GM12872 (cell line): ENCODE measurements around the gene PTPRC.

ENCODE experiments used
- TF ChIP-seq, protein P1 (sequence below): IDR thresholded peaks from 3 replicates; pipeline ENCODE4 v1.5.1; 2011; ENCODE audit warnings: low read depth, mild to moderate bottlenecking, low read length, moderate library complexity; ENCODE audit not compliant: insufficient read depth

The PTPRC gene

DNA sequence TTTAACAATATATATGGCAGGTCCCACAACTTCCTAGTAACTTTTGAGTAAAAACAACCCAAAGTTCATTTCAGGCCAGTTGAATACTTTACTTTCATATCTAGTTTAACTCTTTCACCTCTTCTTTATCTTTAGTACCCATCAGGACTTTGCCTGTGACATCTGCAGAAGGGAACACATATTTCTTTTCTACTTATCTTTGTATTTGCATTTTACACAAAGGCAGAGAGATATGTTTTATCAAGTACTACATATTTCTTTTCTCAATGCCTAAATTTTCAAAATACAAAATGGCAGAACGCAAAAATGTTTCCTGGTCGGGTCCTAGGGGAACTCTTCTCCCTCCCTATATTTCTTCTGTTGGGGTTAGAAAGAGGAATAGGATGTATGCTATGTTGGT, 6.8 kb upstream of the PTPRC start:
- TF ChIP-seq, protein P1, sequence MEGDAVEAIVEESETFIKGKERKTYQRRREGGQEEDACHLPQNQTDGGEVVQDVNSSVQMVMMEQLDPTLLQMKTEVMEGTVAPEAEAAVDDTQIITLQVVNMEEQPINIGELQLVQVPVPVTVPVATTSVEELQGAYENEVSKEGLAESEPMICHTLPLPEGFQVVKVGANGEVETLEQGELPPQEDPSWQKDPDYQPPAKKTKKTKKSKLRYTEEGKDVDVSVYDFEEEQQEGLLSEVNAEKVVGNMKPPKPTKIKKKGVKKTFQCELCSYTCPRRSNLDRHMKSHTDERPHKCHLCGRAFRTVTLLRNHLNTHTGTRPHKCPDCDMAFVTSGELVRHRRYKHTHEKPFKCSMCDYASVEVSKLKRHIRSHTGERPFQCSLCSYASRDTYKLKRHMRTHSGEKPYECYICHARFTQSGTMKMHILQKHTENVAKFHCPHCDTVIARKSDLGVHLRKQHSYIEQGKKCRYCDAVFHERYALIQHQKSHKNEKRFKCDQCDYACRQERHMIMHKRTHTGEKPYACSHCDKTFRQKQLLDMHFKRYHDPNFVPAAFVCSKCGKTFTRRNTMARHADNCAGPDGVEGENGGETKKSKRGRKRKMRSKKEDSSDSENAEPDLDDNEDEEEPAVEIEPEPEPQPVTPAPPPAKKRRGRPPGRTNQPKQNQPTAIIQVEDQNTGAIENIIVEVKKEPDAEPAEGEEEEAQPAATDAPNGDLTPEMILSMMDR = no peak

DNA sequence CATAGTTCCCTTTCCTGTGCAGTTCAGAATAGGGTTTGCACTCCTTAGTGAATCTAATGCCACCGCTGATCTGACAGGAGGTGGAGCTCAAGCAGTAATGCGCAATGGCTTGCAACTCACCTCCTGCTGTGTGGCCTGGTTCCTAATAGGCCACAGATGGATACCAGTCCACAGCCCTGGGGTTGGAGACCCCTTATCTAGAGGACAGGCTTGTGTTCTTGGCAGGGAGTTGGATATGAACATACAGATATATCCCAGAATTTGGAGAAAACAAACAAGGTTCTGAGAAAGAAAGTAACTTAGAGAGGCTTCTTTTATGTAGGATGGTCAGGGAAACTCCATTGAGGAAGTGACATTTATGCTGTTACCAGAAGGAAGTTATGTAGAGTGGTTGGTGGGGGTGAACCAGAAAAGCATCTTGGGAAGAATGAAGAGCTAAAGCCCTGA, 5.1 kb upstream of the PTPRC start:
- TF ChIP-seq, protein P1 = no peak

DNA sequence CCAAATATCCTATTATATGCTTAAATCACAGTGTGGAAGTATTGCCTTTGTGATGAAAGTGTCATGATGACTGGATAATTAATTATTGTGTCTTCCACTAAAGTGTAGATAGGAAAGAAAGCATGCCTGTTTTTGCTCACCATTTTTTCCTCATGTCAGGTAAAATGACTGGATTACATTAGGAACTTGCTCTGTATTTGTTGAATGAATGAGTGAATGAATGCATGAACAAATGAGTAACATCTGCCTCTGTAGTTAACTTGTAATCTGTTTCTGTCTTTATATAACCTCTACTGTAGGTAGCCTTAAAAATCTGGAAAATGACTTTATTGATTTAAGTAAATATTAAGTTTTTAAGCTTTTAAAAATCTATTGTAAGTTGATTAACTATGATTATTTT, 2.9 kb upstream of the PTPRC start:
- TF ChIP-seq, protein P1 = no peak

DNA sequence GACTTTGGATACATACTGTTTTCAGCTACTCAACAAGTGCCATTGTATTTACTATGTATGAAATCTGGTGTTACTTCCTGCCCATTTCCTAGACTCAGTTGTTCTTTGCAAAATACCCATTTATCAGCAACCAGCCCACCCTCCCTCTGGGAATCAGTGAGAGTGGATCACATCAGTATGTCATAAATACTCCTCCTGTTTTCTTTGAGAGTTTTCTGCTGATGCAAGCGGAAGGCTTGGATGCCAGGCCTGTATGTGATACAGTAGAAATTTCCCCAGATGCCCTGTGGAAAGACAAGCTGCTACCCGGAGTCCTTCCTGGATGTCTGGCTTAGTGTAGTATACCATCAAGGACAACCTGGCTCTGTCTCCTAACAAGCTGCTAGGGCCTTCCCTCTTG, 2.4 kb upstream of the PTPRC start:
- TF ChIP-seq, protein P1 = no peak

DNA sequence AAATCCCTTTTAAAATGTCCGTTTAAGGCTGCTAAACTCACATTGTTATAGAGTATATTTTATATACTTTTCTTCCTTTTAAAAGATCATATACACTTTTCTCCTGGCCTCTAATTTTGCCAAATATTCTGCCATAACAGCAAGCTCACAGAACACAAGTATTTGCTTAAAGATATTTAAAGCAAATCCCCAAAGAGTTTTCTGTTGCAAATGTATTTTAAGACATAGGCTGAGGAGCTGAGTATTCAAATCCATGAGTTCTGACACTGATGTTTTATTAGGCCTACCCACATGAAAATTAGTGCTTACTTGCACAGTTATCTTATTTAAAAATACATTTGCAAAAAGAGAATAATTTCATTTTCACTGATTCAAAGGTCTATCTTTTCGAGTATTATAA, 1.7 kb upstream of the PTPRC start:
- TF ChIP-seq, protein P1 = no peak

DNA sequence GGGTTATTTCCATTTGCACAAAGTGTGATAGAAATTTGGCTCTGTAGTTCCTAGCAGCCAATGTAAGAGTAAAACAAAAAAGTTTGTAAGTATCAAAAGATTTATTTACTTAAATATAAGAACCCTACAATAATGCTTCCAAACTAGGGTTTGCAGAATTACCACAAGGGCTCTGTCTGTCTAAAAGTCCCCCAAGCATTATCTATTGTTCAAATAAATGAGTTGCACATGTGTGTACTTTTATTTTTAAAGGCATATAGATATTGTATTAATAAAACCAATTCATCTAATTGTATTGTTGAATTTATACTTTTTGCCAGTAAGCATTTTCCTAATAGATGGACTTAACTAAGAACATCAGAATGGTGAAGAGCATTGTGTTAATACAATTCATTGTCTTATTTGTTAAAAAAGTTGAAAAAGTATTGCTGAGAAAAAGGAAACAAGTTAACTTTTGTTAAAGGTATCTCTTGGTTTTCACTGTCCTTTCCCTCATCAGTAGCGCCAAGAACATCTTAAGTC, 863 bp upstream of the PTPRC start:
- TF ChIP-seq, protein P1 = no peak

DNA sequence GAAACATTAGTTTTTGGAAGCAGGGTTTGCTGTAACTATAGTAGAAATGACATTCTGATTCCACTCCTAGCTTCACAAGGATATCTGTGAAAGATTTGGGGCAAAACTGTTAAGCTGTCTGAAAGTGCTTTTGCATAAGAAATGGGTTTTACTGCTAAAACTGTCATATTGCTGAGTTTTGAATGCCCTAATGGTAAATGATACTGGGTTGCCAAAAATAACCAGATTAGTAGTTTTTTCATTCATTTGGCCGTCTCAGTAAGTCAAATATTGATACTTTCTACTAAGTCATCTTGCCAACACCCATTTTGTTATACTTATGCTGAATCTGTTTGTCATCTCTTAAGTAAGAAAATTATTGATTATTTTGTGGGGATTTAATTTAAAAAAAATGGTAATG, 399 bp upstream of the PTPRC start:
- TF ChIP-seq, protein P1 = no peak
